GM12878 (cell line): Measurements from ENCODE around the gene ZSWIM6. TPM values are rescaled to one million over a fixed set of nuclear protein-coding genes. Genes with fewer than 3 reads are reported as not detected.
A peak's percentile ranks its signal among the peaks of the same experiment; 100 is the strongest.

ENCODE experiments used
- BACH1 ChIP-seq: fragments of 450-650 bp; IDR thresholded peaks from 2 replicates; pipeline ENCODE4 v1.6.1; 2017; ENCODE audit warnings: mild to moderate bottlenecking, borderline replicate concordance
- BCL11A ChIP-seq: IDR thresholded peaks from 2 replicates; pipeline ENCODE4 v1.6.1; 2011; ENCODE audit warnings: low read depth, low read length
- BHLHE40 ChIP-seq, 2 experiments: fragments of 450-650 bp in 1 of 2; IDR thresholded peaks; 2 replicates each; pipeline ENCODE4 v1.6.1; 2011 to 2017; ENCODE audit warnings: low read depth in 2 of 2, borderline replicate concordance in 1 of 2, improper control_type of control experiment in 1 of 2, low read length in 1 of 2, mild to moderate bottlenecking in 1 of 2
- BMI1 ChIP-seq: fragments of 450-650 bp; IDR thresholded peaks from 2 replicates; pipeline ENCODE4 v1.6.1; 2016; ENCODE audit warnings: mild to moderate bottlenecking, moderate library complexity, borderline replicate concordance
- DPF2 ChIP-seq: fragments of 450-650 bp; IDR thresholded peaks from 2 replicates; pipeline ENCODE4 v1.6.1; 2017; ENCODE audit warnings: mild to moderate bottlenecking
- E4F1 ChIP-seq: fragments of 450-650 bp; IDR thresholded peaks from 2 replicates; pipeline ENCODE4 v1.6.1; 2018; ENCODE audit warnings: borderline replicate concordance, mild to moderate bottlenecking; ENCODE audit not compliant: partially characterized antibody
- ESRRA ChIP-seq: IDR thresholded peaks from 2 replicates; pipeline ENCODE4 v1.6.1; 2012; ENCODE audit warnings: mild to moderate bottlenecking, low read length, improper control_type of control experiment
- FOXM1 ChIP-seq: IDR thresholded peaks from 2 replicates; pipeline ENCODE4 v1.6.1; 2012; ENCODE audit warnings: low read depth, mild to moderate bottlenecking, inconsistent platforms, low read length, moderate library complexity
- GATAD2B ChIP-seq: fragments of 450-650 bp; conservative IDR thresholded peaks from 2 replicates; pipeline ENCODE4 v1.6.1; 2017; ENCODE audit warnings: low read depth, mild to moderate bottlenecking, moderate library complexity
- HDAC2 ChIP-seq: fragments of 200-600 bp; sonication (generic); IDR thresholded peaks from 2 replicates; pipeline ENCODE4 v1.6.1; 2017
- HDAC6 ChIP-seq: fragments of 200-600 bp; sonication (generic); IDR thresholded peaks from one replicate; pipeline ENCODE4 v1.8.0; 2017; ENCODE audit warnings: antibody characterized with exemption; ENCODE audit not compliant: unreplicated experiment
- IRF5 ChIP-seq: fragments of 450-650 bp; IDR thresholded peaks from 2 replicates; pipeline ENCODE4 v1.6.1; 2017; ENCODE audit warnings: borderline replicate concordance
- KDM1A ChIP-seq: fragments of 200-600 bp; sonication (generic); IDR thresholded peaks from 2 replicates; pipeline ENCODE4 v1.6.1; 2016; ENCODE audit warnings: borderline replicate concordance
- LARP7 ChIP-seq: fragments of 450-650 bp; IDR thresholded peaks from 2 replicates; pipeline ENCODE4 v1.6.1; 2017; ENCODE audit warnings: mild to moderate bottlenecking
- MXI1 ChIP-seq: fragments of 150-350 bp; IDR thresholded peaks from 2 replicates; pipeline ENCODE4 v1.6.1; 2011; ENCODE audit warnings: low read depth, mild to moderate bottlenecking, inconsistent platforms, low read length, improper control_type of control experiment
- POLR2A ChIP-seq: IDR thresholded peaks from 2 replicates; pipeline ENCODE4 v1.6.1; 2011; ENCODE audit warnings: low read depth, mild to moderate bottlenecking, low read length
- RFX5 ChIP-seq: IDR thresholded peaks from 2 replicates; pipeline ENCODE4 v1.6.1; 2011; ENCODE audit warnings: low read depth, low read length, improper control_type of control experiment
- WRNIP1 ChIP-seq: IDR thresholded peaks from 2 replicates; pipeline ENCODE4 v1.6.1; 2011; ENCODE audit warnings: low read depth, low read length, improper control_type of control experiment, borderline replicate concordance
- YY1 ChIP-seq: IDR thresholded peaks from 2 replicates; pipeline ENCODE4 v1.6.1; 2011; ENCODE audit warnings: low read depth, mild to moderate bottlenecking, low read length
- polyA plus RNA-seq, 11 experiments: library from polyadenylated mRNA; depleted of rRNA in 4 of 11; unstranded in 6 of 11; stranded (reverse) in 5 of 11; fragments of >200 nt; fragmentation: Nextera tagmentation in 4 of 11; fragmentation: Illumina TruSeq in 1 of 11; extraction: Ambion mirVana in 4 of 11; extraction: Trizol in 1 of 11; gene quantifications; 1 replicate in 1 of 11; 2 replicates in 10 of 11; pipeline versions ENCODE4 v1.2.1 to v1.2.3, GENCODE V29; 2011 to 2016; ENCODE audit warnings: inconsistent platforms in 2 of 11, missing spikeins in 2 of 11, low read depth in 1 of 11
- total RNA-seq, 4 experiments: library from RNA; depleted of rRNA in 3 of 4; stranded (reverse); fragments of >200 nt in 3 of 4; fragmentation: Illumina TruSeq in 1 of 4; extraction: Trizol in 1 of 4; gene quantifications; 2 replicates each; pipeline versions ENCODE4 v1.2.1 to v1.2.3, GENCODE V29; 2013 to 2021
- TF ChIP-seq, protein P1 (sequence below): fragments of 450-650 bp; IDR thresholded peaks from 2 replicates; pipeline ENCODE4 v1.6.1; 2018; ENCODE audit warnings: mild to moderate bottlenecking, low read depth, moderate library complexity; ENCODE audit not compliant: partially characterized antibody
- TF ChIP-seq, protein P2 (sequence below): IDR thresholded peaks from 2 replicates; pipeline ENCODE4 v1.6.1; 2011; ENCODE audit warnings: borderline replicate concordance, low read depth, mild to moderate bottlenecking, moderate library complexity, mixed read lengths, low read length; ENCODE audit not compliant: insufficient read depth; ENCODE audit errors: extremely low read length
- TF ChIP-seq, protein P3 (sequence below): fragments of 450-650 bp; IDR thresholded peaks from 2 replicates; pipeline ENCODE4 v1.6.1; 2017; ENCODE audit warnings: mild to moderate bottlenecking, low read depth, inconsistent platforms; ENCODE audit not compliant: poor library complexity, severe bottlenecking

The ZSWIM6 gene
- total and polyA plus RNA-seq, 10 of the 15 experiments (the other 5 are each of a cell fraction or from before 2014, with no cell fraction given) = 0.53 to 6.2 (median 3.4) TPM

DNA sequence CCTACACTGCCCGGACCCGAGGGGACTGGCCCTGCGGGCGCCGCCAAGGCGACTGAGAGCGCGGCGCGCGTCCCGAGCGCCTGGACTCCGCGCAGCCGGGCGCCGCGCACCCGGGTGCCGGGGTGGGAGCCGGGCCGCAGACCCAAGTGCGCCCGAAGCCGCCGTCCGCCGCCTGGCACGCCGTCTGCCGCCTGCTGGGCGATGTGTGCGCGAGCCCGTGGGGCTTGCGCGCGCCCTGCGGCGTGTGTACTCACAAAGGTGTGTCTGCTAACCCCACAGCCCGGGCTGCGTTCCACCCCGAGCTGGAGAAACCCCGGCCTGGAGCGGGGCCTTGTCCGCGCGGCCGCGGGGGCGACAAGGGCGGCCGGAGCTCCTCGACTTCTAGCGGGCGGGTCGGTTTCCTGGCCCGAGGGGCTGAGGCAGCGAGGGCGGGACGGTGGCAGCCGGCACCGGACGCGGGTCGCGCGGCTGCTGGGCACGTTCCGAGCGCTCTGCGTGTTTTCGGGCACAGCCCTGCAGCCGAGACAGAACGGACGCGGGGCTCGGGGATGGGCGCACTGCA lies 1.1 kb upstream of the ZSWIM6 start (continued):
- TF ChIP-seq ESRRA = no peak
- TF ChIP-seq, protein P1, sequence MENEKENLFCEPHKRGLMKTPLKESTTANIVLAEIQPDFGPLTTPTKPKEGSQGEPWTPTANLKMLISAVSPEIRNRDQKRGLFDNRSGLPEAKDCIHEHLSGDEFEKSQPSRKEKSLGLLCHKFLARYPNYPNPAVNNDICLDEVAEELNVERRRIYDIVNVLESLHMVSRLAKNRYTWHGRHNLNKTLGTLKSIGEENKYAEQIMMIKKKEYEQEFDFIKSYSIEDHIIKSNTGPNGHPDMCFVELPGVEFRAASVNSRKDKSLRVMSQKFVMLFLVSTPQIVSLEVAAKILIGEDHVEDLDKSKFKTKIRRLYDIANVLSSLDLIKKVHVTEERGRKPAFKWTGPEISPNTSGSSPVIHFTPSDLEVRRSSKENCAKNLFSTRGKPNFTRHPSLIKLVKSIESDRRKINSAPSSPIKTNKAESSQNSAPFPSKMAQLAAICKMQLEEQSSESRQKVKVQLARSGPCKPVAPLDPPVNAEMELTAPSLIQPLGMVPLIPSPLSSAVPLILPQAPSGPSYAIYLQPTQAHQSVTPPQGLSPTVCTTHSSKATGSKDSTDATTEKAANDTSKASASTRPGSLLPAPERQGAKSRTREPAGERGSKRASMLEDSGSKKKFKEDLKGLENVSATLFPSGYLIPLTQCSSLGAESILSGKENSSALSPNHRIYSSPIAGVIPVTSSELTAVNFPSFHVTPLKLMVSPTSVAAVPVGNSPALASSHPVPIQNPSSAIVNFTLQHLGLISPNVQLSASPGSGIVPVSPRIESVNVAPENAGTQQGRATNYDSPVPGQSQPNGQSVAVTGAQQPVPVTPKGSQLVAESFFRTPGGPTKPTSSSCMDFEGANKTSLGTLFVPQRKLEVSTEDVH = no peak
- TF ChIP-seq, protein P2, sequence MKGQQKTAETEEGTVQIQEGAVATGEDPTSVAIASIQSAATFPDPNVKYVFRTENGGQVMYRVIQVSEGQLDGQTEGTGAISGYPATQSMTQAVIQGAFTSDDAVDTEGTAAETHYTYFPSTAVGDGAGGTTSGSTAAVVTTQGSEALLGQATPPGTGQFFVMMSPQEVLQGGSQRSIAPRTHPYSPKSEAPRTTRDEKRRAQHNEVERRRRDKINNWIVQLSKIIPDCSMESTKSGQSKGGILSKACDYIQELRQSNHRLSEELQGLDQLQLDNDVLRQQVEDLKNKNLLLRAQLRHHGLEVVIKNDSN = no peak
- no peak for TF ChIP-seq POLR2A
- no peak; the same call in 1 of the 2 replicates for TF ChIP-seq HDAC2
- no peak for TF ChIP-seq WRNIP1
- 0 out of 2 replicates have a peak, but pooled peaks have one; percentile 33 for TF ChIP-seq BACH1
- no peak for TF ChIP-seq E4F1
- TF ChIP-seq HDAC6 = peak; percentile 95
- 0 out of 2 replicates have a peak, but pooled peaks have one; percentile 43 for TF ChIP-seq MXI1
- no peak for TF ChIP-seq RFX5
- peak; percentile 70 for TF ChIP-seq LARP7
- no peak for TF ChIP-seq FOXM1
- no peak for TF ChIP-seq BMI1
- TF ChIP-seq GATAD2B = peak; percentile 92
- peak; percentile 6 to 85; a peak in 3 of 4 replicates for TF ChIP-seq BHLHE40 (IDR thresholded peaks at IDR 0.05; ENCODE audit: borderline replicate concordance in 1 of 2, low read depth in 2 of 2, low read length in 1 of 2)
- TF ChIP-seq BCL11A = no peak
- TF ChIP-seq KDM1A = no peak
- peak; percentile 78 for TF ChIP-seq DPF2
- TF ChIP-seq, protein P3, sequence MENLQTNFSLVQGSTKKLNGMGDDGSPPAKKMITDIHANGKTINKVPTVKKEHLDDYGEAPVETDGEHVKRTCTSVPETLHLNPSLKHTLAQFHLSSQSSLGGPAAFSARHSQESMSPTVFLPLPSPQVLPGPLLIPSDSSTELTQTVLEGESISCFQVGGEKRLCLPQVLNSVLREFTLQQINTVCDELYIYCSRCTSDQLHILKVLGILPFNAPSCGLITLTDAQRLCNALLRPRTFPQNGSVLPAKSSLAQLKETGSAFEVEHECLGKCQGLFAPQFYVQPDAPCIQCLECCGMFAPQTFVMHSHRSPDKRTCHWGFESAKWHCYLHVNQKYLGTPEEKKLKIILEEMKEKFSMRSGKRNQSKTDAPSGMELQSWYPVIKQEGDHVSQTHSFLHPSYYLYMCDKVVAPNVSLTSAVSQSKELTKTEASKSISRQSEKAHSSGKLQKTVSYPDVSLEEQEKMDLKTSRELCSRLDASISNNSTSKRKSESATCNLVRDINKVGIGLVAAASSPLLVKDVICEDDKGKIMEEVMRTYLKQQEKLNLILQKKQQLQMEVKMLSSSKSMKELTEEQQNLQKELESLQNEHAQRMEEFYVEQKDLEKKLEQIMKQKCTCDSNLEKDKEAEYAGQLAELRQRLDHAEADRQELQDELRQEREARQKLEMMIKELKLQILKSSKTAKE = no peak
- TF ChIP-seq YY1 = no peak
- TF ChIP-seq IRF5 = no peak
